ES-I3 (cell line): ENCODE measurements around the gene AQP1.

Experiments used
- H3K36me3 ChIP-seq: 2 replicates; pipeline ENCODE4 v1.6.1; 2013; ENCODE audit warnings: mild to moderate bottlenecking, low read length, control low read depth, moderate library complexity; ENCODE audit not compliant: insufficient read depth
- H3K4me1 ChIP-seq: 2 replicates; pipeline ENCODE4 v1.6.1; 2013; ENCODE audit warnings: mild to moderate bottlenecking, control low read depth, low read length; ENCODE audit not compliant: insufficient read depth
- H3K9ac ChIP-seq: 2 replicates; pipeline ENCODE4 v1.6.1; 2013; ENCODE audit warnings: low read depth, mild to moderate bottlenecking, low read length, moderate library complexity
- H3K9me3 ChIP-seq: 2 replicates; pipeline ENCODE4 v1.6.1; 2013; ENCODE audit warnings: mild to moderate bottlenecking, low read length, moderate library complexity; ENCODE audit not compliant: control insufficient read depth, insufficient read depth

AQP1 gene

DNA sequence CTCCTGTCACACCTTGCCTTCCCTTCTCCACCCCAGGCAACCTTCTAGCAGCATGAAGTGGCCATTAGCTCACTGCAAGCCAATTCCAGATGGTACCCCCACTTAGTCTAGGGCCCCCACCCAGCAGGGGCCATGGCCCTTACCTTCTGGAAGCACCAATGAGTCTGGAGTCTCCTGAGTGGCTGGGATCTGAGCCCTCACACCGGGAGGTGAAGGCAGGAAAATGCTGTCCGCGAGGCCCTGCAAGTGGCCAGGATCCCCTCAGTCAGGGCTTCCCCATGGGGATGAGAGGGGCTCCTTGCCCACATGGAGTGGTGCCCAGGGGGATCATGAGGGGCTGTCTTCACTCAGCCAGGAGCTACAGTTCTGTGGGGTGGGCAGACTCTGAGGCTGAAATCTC is 4.6 kb downstream of the AQP1 start:
- Histone ChIP-seq H3K4me1 (peaks cover 9% of the 10 kb centered on the region; the same call in 1 of the 2 replicates), H3K9me3 (no peaks in the 10 kb centered on the region), H3K36me3 (no peaks in the 10 kb centered on the region), H3K9ac (no peak overlapping the region)

DNA sequence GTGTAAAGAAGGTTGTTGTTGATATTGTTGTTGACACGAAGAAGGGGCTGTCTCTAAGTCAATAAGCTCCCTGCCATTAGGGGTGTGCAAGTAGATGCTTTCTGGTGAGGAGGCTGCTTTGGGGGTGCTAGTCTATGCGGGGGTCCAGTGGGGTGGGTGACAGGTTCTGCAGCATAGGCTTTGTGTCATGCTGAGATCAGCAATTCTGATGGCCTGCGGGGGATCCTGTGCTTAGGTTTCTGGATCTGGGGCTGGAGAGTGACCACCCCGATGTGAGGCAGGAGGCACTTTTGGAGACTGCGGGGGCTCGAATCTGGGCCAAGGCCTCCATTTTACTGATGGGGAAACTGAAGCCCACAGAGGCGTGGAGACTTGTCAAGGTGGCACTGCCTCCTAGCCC is 5.1 kb downstream of the AQP1 start:
- Histone ChIP-seq H3K4me1 (peaks cover 14% of the 10 kb centered on the region; the same call in 1 of the 2 replicates), H3K9me3 (no peaks in the 10 kb centered on the region), H3K9ac (no peak overlapping the region), H3K36me3 (no peaks in the 10 kb centered on the region)

DNA sequence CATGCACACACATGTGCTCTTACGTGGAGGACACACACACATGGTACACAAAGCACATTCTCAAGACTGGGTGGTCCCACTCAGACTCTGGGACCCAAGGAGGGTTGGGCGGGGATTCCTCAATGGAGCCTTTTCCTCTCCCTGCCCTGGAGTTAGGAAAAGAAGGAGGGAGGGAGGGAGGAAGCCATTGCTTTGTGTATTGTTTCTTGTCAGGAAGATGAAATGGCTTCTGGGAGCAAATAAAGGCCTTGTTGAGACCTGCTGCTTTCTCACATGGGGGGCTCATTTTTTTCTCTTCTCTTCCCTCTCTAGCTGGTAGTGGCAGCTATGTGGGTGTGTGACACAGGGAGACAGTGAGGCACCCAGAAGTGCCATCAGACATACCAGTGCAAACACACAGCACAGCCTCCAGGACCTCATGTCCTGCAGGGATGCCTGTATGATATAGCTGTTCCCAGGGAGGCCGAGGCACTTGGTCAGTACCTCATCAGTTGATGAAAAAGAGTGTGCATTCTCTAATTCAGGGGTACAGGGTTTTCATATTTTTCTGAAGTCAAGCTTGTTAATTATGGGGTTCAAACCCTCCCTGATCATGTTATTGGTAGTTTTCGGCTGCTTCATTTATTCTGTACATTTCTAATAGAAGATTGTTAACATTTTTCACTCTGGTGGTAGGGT is 5.7 kb downstream of the AQP1 start:
- Histone ChIP-seq H3K9me3 (no peaks in the 10 kb centered on the region), H3K4me1 (peaks cover 19% of the 10 kb centered on the region; the same call in 1 of the 2 replicates), H3K9ac (no peak overlapping the region), H3K36me3 (no peaks in the 10 kb centered on the region)

DNA sequence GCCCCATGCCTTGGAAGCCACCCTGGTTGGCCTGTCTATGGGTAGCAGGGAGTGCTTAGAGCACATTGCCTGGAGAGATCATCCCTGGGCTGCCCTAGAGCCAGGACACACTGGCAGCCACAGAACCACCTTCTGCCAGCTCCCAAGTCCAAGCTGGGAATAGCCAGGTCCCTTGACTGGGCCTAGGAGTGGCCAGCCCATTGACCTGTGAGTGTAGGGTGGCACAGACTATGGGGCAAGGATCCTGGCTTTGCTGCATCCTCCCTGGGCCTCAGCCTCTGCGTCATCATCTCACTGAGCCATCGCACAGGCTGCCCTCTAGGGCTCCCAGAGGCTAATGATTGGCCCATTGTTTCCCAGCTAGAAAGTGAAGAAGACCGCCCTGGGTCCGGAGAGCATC is 7.0 kb downstream of the AQP1 start:
- no peaks in the 10 kb centered on the region for H3K9me3 ChIP-seq
- H3K9ac ChIP-seq: no peak overlapping the region
- no peaks in the 10 kb centered on the region for H3K36me3 ChIP-seq
- peaks cover 21% of the 10 kb centered on the region; the same call in 1 of the 2 replicates for H3K4me1 ChIP-seq

DNA sequence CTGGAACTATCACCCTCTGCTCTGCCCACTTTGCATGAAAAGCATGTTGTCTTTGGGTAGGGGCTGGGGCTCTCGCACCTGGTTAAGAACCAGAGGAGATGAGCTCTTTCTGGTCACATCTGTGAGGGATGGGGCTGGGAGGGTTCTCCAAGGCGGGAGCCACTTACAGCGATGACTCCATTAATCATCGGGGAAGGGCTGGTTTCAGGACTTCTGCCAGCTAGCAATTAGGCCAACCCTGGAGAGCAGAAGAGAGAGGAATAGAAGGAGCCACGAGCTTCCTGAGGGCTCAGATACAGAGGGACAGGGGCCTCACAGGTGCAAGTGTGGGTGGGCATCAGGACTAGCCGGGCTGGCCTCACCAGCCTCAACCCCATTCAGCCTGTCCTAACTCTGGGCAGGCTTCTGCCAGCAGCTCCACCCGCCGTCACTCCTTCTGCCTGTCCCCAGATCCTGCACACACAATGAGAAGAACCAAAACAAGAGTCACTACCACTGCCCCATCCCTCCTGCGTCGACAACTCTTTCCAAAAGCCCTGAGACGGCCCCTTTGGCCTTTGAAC is 8.4 kb downstream of the AQP1 start:
- peaks cover 21% of the 10 kb centered on the region; the same call in 1 of the 2 replicates for H3K4me1 ChIP-seq
- H3K36me3 ChIP-seq: no peaks in the 10 kb centered on the region
- no peaks in the 10 kb centered on the region for H3K9me3 ChIP-seq
- no peak overlapping the region for H3K9ac ChIP-seq

DNA sequence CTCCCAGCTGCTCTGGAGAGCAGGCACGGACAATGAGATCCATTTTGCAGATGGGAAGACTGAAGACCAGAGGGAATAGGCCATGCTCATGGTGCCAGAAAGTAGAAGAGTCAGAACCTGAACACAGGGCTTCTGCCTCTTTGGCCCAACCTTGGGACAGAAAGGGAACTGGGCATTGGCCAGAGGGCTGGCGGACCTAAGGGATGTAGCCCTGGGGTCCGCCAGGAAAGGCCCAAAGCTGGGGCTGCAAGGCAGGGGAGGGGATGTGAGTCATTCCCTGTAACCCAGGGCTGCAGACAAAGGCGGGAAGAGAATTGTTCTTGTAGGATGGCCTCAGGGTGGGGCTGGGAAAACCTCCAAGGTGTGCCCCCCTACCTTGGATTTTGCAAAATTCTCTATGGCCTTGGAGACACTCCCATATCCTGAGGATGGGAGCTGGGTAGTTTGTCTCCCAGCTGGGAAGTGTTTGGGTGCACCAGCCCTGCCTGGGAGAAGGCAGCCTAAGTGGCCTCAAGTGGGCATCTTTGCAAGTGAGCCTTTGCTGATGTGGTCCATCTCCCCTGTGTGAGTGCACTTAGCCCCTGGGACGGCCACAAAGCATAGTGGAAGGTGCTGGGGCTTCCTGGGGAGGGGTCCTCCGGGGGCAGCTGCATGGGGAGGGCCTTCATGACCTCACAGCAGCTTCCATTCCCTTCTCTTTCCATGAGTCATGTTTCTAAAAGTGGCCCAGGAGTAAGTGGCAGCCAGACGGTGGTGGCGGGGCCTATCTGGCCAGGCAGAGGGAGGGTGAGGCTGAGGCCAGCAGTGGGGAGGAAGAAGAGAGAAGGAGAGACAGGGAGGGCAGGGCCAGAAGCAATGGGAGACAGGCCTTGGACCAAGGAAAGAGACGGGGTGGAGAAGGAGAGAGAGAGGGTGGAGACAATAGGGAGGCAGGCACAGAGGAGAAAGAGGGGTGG is 9.2 kb downstream of the AQP1 start:
- peaks cover 21% of the 10 kb centered on the region; the same call in 1 of the 2 replicates for H3K4me1 ChIP-seq
- no peak overlapping the region for H3K9ac ChIP-seq
- H3K36me3 ChIP-seq: no peaks in the 10 kb centered on the region
- no peaks in the 10 kb centered on the region for H3K9me3 ChIP-seq

DNA sequence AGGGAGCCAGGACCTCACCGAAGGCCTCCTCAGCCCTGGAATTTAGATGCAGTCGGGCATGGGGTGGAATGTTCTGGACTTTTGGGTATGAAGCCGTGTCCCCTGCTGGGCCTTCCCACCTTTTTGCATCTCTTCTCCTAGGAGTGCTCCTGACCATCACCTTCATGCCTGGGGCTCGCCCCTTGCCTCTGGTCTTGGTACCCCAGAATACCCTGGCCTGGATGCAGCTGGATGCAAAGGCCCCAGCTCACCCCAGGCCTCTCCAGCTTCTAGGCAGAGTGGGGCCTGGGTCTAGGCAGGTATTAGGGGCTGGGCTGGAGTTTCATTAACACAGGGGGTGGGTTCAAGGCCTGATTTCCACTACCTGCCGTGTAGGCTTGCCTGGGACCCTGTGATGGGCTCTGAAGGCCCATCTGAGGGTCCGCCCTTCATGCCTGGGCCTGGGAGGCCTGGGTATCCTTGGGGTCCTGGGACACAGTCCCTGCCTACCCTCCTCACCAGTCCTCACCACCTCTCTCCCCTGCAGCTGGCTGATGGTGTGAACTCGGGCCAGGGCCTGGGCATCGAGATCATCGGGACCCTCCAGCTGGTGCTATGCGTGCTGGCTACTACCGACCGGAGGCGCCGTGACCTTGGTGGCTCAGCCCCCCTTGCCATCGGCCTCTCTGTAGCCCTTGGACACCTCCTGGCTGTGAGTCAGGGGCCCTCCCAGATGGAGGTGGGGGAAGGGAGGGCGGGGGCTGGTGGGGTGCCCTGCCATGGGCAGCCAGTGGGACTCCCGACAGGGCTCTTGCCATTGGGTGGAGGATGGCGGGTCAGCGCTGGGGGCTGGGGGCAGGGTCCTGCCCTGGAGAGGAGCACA is 10.1 kb downstream of the AQP1 start:
- Histone ChIP-seq H3K4me1 (peaks cover 17% of the 10 kb centered on the region; the same call in 1 of the 2 replicates), H3K36me3 (no peaks in the 10 kb centered on the region), H3K9ac (no peak overlapping the region)

DNA sequence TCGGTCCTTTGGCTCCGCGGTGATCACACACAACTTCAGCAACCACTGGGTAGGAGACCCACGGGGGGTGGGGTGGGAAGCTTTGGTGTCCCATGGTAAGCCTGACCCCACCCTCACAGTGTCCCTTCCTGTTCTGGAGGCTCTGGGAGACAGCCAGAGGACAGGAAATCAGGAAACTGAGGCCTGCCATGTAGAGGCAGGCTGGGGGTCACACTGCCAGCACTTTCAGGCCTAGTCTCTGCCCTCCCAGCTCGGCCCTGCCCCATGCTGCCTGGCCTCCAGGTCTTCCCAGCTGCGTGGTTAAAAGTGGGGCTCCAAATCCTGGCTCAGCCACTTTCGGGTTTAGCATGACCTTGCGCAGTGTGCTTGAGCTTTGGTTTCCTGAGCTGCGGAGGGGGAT is 10.9 kb downstream of the AQP1 start:
- no peaks in the 10 kb centered on the region for H3K9me3 ChIP-seq
- peaks cover 17% of the 10 kb centered on the region; the same call in 1 of the 2 replicates for H3K4me1 ChIP-seq
- H3K36me3 ChIP-seq: no peaks in the 10 kb centered on the region
- no peak overlapping the region for H3K9ac ChIP-seq

More for the DNA sequence above, 10.1 kb downstream of the AQP1 start:
- no peaks in the 10 kb centered on the region for H3K9me3 ChIP-seq

DNA sequence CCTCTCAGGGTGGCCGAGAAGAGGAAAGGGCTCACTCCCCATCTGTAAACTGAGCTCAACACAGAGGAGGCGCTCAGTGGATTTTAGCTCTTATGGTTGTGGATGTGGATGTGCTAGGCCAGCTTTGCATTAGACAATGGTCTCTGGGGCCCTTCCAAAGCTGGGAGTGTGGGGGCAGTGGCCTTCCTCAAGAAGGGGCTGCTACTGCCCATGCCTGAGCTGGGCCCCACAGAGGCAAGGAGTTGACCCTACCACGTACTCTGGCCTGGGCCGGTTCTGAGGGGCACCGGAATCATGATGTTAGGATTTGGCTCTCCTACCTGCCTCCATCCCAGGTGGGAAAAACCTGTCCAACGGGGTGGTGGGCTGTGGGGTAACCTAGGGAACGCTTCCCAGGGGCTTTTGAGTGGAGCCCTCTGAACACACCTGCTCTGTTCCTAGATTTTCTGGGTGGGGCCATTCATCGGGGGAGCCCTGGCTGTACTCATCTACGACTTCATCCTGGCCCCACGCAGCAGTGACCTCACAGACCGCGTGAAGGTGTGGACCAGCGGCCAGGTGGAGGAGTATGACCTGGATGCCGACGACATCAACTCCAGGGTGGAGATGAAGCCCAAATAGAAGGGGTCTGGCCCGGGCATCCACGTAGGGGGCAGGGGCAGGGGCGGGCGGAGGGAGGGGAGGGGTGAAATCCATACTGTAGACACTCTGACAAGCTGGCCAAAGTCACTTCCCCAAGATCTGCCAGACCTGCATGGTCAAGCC is 11.5 kb downstream of the AQP1 start:
- H3K36me3 ChIP-seq: no peaks in the 10 kb centered on the region

DNA sequence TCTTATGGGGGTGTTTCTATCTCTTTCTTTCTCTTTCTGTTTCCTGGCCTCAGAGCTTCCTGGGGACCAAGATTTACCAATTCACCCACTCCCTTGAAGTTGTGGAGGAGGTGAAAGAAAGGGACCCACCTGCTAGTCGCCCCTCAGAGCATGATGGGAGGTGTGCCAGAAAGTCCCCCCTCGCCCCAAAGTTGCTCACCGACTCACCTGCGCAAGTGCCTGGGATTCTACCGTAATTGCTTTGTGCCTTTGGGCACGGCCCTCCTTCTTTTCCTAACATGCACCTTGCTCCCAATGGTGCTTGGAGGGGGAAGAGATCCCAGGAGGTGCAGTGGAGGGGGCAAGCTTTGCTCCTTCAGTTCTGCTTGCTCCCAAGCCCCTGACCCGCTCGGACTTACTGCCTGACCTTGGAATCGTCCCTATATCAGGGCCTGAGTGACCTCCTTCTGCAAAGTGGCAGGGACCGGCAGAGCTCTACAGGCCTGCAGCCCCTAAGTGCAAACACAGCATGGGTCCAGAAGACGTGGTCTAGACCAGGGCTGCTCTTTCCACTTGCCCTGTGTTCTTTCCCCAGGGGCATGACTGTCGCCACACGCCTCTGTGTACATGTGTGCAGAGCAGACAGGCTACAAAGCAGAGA is 12.2 kb downstream of the AQP1 start:
- Histone ChIP-seq H3K36me3 (no peaks in the 10 kb centered on the region), H3K9ac (no peak overlapping the region), H3K4me1 (peaks cover 17% of the 10 kb centered on the region; the same call in 1 of the 2 replicates), H3K9me3 (no peaks in the 10 kb centered on the region)

More for the DNA sequence above, 11.5 kb downstream of the AQP1 start:
- Histone ChIP-seq H3K9me3 (no peaks in the 10 kb centered on the region), H3K9ac (no peak overlapping the region), H3K4me1 (peaks cover 17% of the 10 kb centered on the region; the same call in 1 of the 2 replicates)

DNA sequence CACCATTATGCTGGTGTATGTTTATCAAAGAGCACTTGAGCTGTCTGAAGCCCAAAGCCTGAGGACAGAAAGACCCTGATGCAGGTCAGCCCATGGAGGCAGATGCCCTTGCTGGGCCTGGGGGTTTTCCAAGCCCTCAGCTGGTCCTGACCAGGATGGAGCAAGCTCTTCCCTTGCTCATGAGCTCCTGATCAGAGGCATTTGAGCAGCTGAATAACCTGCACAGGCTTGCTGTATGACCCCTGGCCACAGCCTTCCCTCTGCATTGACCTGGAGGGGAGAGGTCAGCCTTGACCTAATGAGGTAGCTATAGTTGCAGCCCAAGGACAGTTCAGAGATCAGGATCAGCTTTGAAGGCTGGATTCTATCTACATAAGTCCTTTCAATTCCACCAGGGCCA is 13.0 kb downstream of the AQP1 start:
- Histone ChIP-seq H3K4me1 (peaks cover 17% of the 10 kb centered on the region; the same call in 1 of the 2 replicates), H3K36me3 (no peaks in the 10 kb centered on the region), H3K9me3 (no peaks in the 10 kb centered on the region), H3K9ac (no peak overlapping the region)

DNA sequence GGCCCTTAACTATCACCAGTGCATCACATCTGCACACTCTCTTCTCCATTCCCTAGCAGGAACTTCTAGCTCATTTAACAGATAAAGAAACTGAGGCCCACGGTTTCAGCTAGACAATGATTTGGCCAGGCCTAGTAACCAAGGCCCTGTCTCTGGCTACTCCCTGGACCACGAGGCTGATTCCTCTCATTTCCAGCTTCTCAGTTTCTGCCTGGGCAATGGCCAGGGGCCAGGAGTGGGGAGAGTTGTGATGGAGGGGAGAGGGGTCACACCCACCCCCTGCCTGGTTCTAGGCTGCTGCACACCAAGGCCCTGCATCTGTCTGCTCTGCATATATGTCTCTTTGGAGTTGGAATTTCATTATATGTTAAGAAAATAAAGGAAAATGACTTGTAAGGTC is 13.5 kb downstream of the AQP1 start:
- no peak overlapping the region for H3K9ac ChIP-seq
- H3K36me3 ChIP-seq: no peaks in the 10 kb centered on the region
- H3K4me1 ChIP-seq: peaks cover 17% of the 10 kb centered on the region; the same call in 1 of the 2 replicates
- no peaks in the 10 kb centered on the region for H3K9me3 ChIP-seq

DNA sequence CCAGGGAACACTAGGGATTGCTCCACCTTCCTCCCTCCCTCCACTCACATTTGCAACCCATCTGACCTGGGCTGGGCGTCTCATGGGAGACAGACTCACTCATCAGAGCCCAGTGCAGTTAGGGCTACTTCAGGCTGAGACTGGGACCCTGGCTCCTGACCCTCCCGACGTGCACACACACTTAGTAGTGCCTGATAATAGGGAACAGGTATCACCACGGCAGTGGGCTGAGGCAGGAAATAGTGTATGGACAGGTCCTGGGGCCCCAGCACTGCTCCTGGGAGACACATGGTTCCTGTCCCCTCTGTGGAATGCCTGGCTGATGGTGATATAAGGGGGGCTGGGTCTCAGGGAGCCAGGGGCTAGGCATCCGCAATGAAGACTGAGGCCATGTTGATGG is 14.3 kb downstream of the AQP1 start:
- Histone ChIP-seq H3K9ac (no peak overlapping the region), H3K4me1 (peaks cover 14% of the 10 kb centered on the region; the same call in 1 of the 2 replicates), H3K36me3 (no peaks in the 10 kb centered on the region), H3K9me3 (no peaks in the 10 kb centered on the region)
